SU-DHL-6 (cell line): ENCODE measurements around the gene DBX1.

Source experiments
- H2AFZ ChIP-seq: fragments of 200-600 bp; sonication (generic); 2 replicates; pipeline ENCODE4 v1.6.1; 2014; ENCODE audit warnings: low read depth, mild to moderate bottlenecking, moderate library complexity, mixed read lengths, antibody characterized with exemption, low read length; ENCODE audit not compliant: severe bottlenecking
- H3F3A ChIP-seq: fragments of 200-600 bp; shearing (Covaris generic); 2 replicates; pipeline ENCODE4 v1.6.0; 2016; ENCODE audit warnings: antibody characterized with exemption, mild to moderate bottlenecking; ENCODE audit not compliant: insufficient read depth
- H3K27ac ChIP-seq: fragments of 200-600 bp; sonication (generic); 2 replicates; pipeline ENCODE4 v1.5.1; 2016; ENCODE audit warnings: low read depth, mild to moderate bottlenecking, low read length, moderate library complexity, mixed read lengths
- H3K27me3 ChIP-seq: fragments of 200-600 bp; sonication (generic), shearing (Covaris generic); 2 replicates; pipeline ENCODE4 v1.6.0; 2014; ENCODE audit warnings: mild to moderate bottlenecking, low read length
- H3K36me3 ChIP-seq: fragments of 200-600 bp; sonication (generic); 2 replicates; pipeline ENCODE4 v1.6.1; 2014; ENCODE audit warnings: mild to moderate bottlenecking, low read length, mixed read lengths
- H3K4me2 ChIP-seq: fragments of 300-600, 200-600 bp; shearing (Covaris generic), sonication (generic); 2 replicates; pipeline ENCODE4 v1.6.0; 2014; ENCODE audit warnings: low read length, low read depth, mild to moderate bottlenecking; ENCODE audit not compliant: poor library complexity, severe bottlenecking
- H3K4me3 ChIP-seq: fragments of 200-600 bp; sonication (generic); 2 replicates; pipeline ENCODE4 v1.5.1; 2014; ENCODE audit warnings: antibody characterized with exemption, low read length, mild to moderate bottlenecking, mixed read lengths; ENCODE audit not compliant: insufficient read depth, poor library complexity, severe bottlenecking
- H3K79me2 ChIP-seq: fragments of 200-600 bp; sonication (generic); 2 replicates; pipeline ENCODE4 v1.6.1; 2014; ENCODE audit warnings: mild to moderate bottlenecking, low read length, moderate library complexity; ENCODE audit not compliant: insufficient read depth
- H3K9ac ChIP-seq: fragments of 200-600 bp; sonication (generic); 2 replicates; pipeline ENCODE4 v1.7.0; 2014; ENCODE audit warnings: mild to moderate bottlenecking, low read length
- H3K9me2 ChIP-seq: fragments of 200-600 bp; sonication (generic); replicated peaks from 2 replicates; pipeline ENCODE4 v1.6.1; 2014; ENCODE audit warnings: low read length; ENCODE audit not compliant: insufficient read depth
- H3K9me3 ChIP-seq: fragments of 200-600 bp; sonication (generic); 2 replicates; pipeline ENCODE4 v1.6.1; 2014; ENCODE audit warnings: low read length, mixed read lengths; ENCODE audit not compliant: insufficient read depth
- H4K20me1 ChIP-seq: fragments of 200-600 bp; sonication (generic); 2 replicates; pipeline ENCODE4 v1.6.1; 2014; ENCODE audit warnings: low read depth, mild to moderate bottlenecking, antibody characterized with exemption, low read length, moderate library complexity, mixed read lengths
- CTCF ChIP-seq: fragments of 200-600 bp; sonication (generic); IDR thresholded peaks from one replicate; pipeline ENCODE4 v1.5.1; 2017; ENCODE audit warnings: antibody characterized with exemption, mild to moderate bottlenecking, low read length, moderate library complexity; ENCODE audit not compliant: insufficient read depth, poor library complexity, severe bottlenecking
- EZH2phosphoT487 ChIP-seq: fragments of 200-600 bp; sonication (generic), shearing (Covaris generic); conservative IDR thresholded peaks from 2 replicates; pipeline ENCODE4 v1.6.1; 2018; ENCODE audit warnings: mild to moderate bottlenecking, antibody characterized with exemption, low read length, moderate library complexity, mixed read lengths

The DBX1 gene

GRCh38 chr11:20162824-20163782 lies 2.8 kb upstream of the DBX1 start:
- Histone ChIP-seq H2AFZ (no peak overlapping the region), H3K27ac (no peak overlapping the region), H3K9me3 (no peaks in the 10 kb centered on the region), H3K4me3 (no peak overlapping the region), H4K20me1 (no peaks in the 10 kb centered on the region), H3K79me2 (no peaks in the 10 kb centered on the region), H3K27me3 (no peaks in the 10 kb centered on the region), H3K4me2 (no peak overlapping the region), H3K36me3 (no peaks in the 10 kb centered on the region), H3K9ac (no peak overlapping the region), H3K9me2 (no peaks in the 10 kb centered on the region), H3F3A (no peaks in the 10 kb centered on the region)
- TF ChIP-seq EZH2phosphoT487 (no peak), CTCF (no peak)

DNA sequence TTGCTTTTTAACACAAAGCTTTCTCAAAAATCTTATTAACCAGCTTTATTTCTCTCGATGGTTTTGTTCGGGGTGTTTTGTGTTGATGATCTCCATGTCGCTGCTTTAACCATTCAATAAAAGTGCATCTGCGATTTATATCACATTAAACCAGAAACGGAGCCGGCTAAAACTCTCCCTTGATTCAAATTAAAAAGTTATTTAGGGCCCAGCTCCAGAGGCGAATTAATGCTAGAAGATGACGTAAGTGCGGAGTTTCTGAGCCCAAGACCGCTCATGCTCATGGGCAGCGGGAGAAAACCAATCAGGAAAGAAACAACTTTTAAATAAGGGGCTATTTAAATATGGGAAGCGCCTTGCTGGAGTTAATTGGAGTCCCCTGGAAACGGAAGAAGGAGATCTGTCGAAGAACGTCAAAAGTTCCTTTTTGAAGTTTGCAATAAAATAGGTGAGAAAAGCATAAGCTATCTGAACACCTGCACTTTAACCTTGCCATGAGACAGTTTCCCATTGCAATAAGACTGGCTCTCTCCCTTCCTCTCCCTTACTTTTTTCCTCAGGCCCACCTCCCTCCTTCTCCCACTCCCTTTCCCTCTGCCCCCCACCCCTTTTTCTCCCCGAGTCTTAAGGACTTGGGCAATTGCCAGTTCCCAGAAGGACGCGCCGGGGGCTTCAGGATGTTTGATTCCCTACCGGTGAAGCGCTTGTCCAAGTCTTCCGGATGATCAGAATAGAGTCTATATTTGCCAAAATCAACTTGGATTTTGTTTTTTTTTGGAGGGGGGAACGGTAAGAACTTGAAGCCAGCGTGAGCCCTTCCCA lies 1.9 kb upstream of the DBX1 start:
- H3F3A ChIP-seq, result no peaks in the 10 kb centered on the region
- no peaks in the 10 kb centered on the region for H3K27me3 ChIP-seq
- no peak overlapping the region for H3K4me3 ChIP-seq
- no peaks in the 10 kb centered on the region for H4K20me1 ChIP-seq
- H3K36me3 ChIP-seq, result no peaks in the 10 kb centered on the region
- no peak overlapping the region for H3K27ac ChIP-seq
- no peak overlapping the region for H3K4me2 ChIP-seq
- no peaks in the 10 kb centered on the region for H3K79me2 ChIP-seq
- H2AFZ ChIP-seq, result no peak overlapping the region
- no peaks in the 10 kb centered on the region for H3K9me3 ChIP-seq
- no peak overlapping the region for H3K9ac ChIP-seq
- no peaks in the 10 kb centered on the region for H3K9me2 ChIP-seq
- TF ChIP-seq CTCF, result no peak
- TF ChIP-seq EZH2phosphoT487, result no peak

- H3K4me2 ChIP-seq, result no peak overlapping the region
- no peaks in the 10 kb centered on the region for H3K36me3 ChIP-seq
- TF ChIP-seq EZH2phosphoT487, result no peak
- TF ChIP-seq CTCF, result no peak
- H3K9ac ChIP-seq, result no peak overlapping the region
- no peak overlapping the region for H3K4me3 ChIP-seq
- no peak overlapping the region for H3K27ac ChIP-seq
- H3K9me2 ChIP-seq, result no peaks in the 10 kb centered on the region
- H2AFZ ChIP-seq, result no peak overlapping the region
- H3K9me3 ChIP-seq, result no peaks in the 10 kb centered on the region
- no peaks in the 10 kb centered on the region for H4K20me1 ChIP-seq
- no peaks in the 10 kb centered on the region for H3F3A ChIP-seq
- no peaks in the 10 kb centered on the region for H3K79me2 ChIP-seq
- H3K27me3 ChIP-seq, result no peaks in the 10 kb centered on the region
Observed at GRCh38 chr11:20161230-20161918, 1.1 kb upstream of the DBX1 start.
